Hepatocyte (in vitro differentiated cells): Measurements from ENCODE around the gene ANO7. TPM values are rescaled to one million over a fixed set of nuclear protein-coding genes. Genes with fewer than 3 reads are reported as not detected.

Experiments
- DNase-seq: peaks from one replicate; pipeline ENCODE4 v3.0.0-alpha.2; 2016; ENCODE audit warnings: low spot score
- H2AFZ ChIP-seq: fragments of 200-600 bp; sonication (generic); 2 replicates; pipeline ENCODE4 v1.6.0; 2016; ENCODE audit warnings: antibody characterized with exemption, mild to moderate bottlenecking
- H3K27ac ChIP-seq: fragments of 200-600 bp; sonication (generic); 2 replicates; pipeline ENCODE4 v1.5.1; 2016; ENCODE audit warnings: mild to moderate bottlenecking
- H3K27me3 ChIP-seq: fragments of 200-600 bp; sonication (generic); 2 replicates; pipeline ENCODE4 v1.6.1; 2016
- H3K36me3 ChIP-seq: fragments of 200-600 bp; sonication (generic); replicated peaks from 2 replicates; pipeline ENCODE4 v1.5.1; 2016; ENCODE audit warnings: low read depth; ENCODE audit not compliant: insufficient read depth
- H3K4me1 ChIP-seq: fragments of 200-600 bp; sonication (generic); 2 replicates; pipeline ENCODE4 v1.5.1; 2016; ENCODE audit warnings: mild to moderate bottlenecking, moderate library complexity; ENCODE audit not compliant: insufficient read depth
- H3K4me2 ChIP-seq: fragments of 200-600 bp; sonication (generic); 2 replicates; pipeline ENCODE4 v1.6.0; 2016
- H3K4me3 ChIP-seq: fragments of 200-600 bp; sonication (generic); 2 replicates; pipeline ENCODE4 v1.5.1; 2016; ENCODE audit warnings: mild to moderate bottlenecking
- H3K79me2 ChIP-seq: fragments of 200-600 bp; sonication (generic); 2 replicates; pipeline ENCODE4 v1.6.0; 2017; ENCODE audit warnings: mild to moderate bottlenecking
- H3K9me2 ChIP-seq: fragments of 200-600 bp; sonication (generic); replicated peaks from 2 replicates; pipeline ENCODE4 v1.6.0; 2017; ENCODE audit warnings: mild to moderate bottlenecking; ENCODE audit not compliant: insufficient read depth
- H3K9me3 ChIP-seq: fragments of 200-600 bp; sonication (generic); 2 replicates; pipeline ENCODE4 v1.5.1; 2016; ENCODE audit warnings: low read depth, mild to moderate bottlenecking
- H4K20me1 ChIP-seq: fragments of 200-600 bp; sonication (generic); 2 replicates; pipeline ENCODE4 v1.6.0; 2016; ENCODE audit warnings: mild to moderate bottlenecking; ENCODE audit not compliant: insufficient read depth, poor library complexity, severe bottlenecking
- CTCF ChIP-seq: fragments of 200-600 bp; sonication (generic); IDR thresholded peaks from 2 replicates; pipeline ENCODE4 v1.5.1; 2016; ENCODE audit warnings: antibody characterized with exemption, mild to moderate bottlenecking; ENCODE audit not compliant: poor library complexity
- EZH2 ChIP-seq: fragments of 200-600 bp; sonication (generic); IDR thresholded peaks from 2 replicates; pipeline ENCODE4 v1.6.1; 2016; ENCODE audit warnings: antibody characterized with exemption, mild to moderate bottlenecking, borderline replicate concordance
- EZH2phosphoT487 ChIP-seq: fragments of 200-600 bp; sonication (generic); IDR thresholded peaks from one replicate; pipeline ENCODE4 v1.6.1; 2018; ENCODE audit warnings: antibody characterized with exemption, mild to moderate bottlenecking, low read depth, moderate library complexity; ENCODE audit not compliant: unreplicated experiment, severe bottlenecking
- WGBS: methylation state at CpG from one replicate; pipeline ENCODE4 v1.1.6; 2016; ENCODE audit warnings: low lambda C conversion rate; ENCODE audit errors: missing lambda C conversion rate; 5-methylcytosine and 5-hydroxymethylcytosine counted together
- polyA plus RNA-seq: library from polyadenylated mRNA; unstranded; fragments of >200 nt; fragmentation: Nextera tagmentation; extraction: Ambion mirVana; gene quantifications from 2 replicates; pipeline ENCODE4 v1.2.1, GENCODE V29; 2016
- total RNA-seq: library from RNA; depleted of rRNA; stranded (reverse); fragments of >200 nt; gene quantifications from 2 replicates; pipeline ENCODE4 v1.2.3, GENCODE V29; 2014

ANO7 gene
- total and polyA plus RNA-seq, 2 experiments from 2014 or later: 1.00 to 1.4 TPM

- H3K79me2 ChIP-seq: peaks cover 97% of the 10 kb centered on the region
- H3K4me3 ChIP-seq: peak overlapping the region; percentile 90
Observed at GRCh38 chr2:241270531-241270930, 82.1 kb downstream of the ANO7 start.

GRCh38 chr2:241271706-241272302 is 83.3 kb downstream of the ANO7 start:
- peak overlapping the region; percentile 53 for H2AFZ ChIP-seq
- no peaks in the 10 kb centered on the region for H3K36me3 ChIP-seq
- H3K4me3 ChIP-seq: peak overlapping the region; percentile 90
- H3K4me1 ChIP-seq: peaks cover 29% of the 10 kb centered on the region
- peak overlapping the region; percentile 96 for H3K27ac ChIP-seq
- H3K79me2 ChIP-seq: peaks cover 97% of the 10 kb centered on the region
- no peaks in the 10 kb centered on the region for H3K9me2 ChIP-seq
- H3K27me3 ChIP-seq: no peaks in the 10 kb centered on the region
- TF ChIP-seq EZH2 (no peak), CTCF (no peak), EZH2phosphoT487 (no peak)
- H3K4me2 ChIP-seq: peak overlapping the region; percentile 89
- peak; percentile 86 for DNase-seq
- WGBS: 4% methylated on average over 24 of the region's 37 CpGs
- peaks cover 53% of the 10 kb centered on the region for H4K20me1 ChIP-seq
- H3K9me3 ChIP-seq: no peaks in the 10 kb centered on the region

More at GRCh38 chr2:241270531-241270930, 82.1 kb downstream of the ANO7 start:
- Histone ChIP-seq H3K4me1 (peaks cover 29% of the 10 kb centered on the region), H2AFZ (no peak overlapping the region), H3K36me3 (no peaks in the 10 kb centered on the region), H3K27me3 (no peaks in the 10 kb centered on the region), H4K20me1 (peaks cover 66% of the 10 kb centered on the region), H3K9me2 (no peaks in the 10 kb centered on the region), H3K27ac (peak overlapping the region; percentile 96), H3K4me2 (peak overlapping the region; percentile 89), H3K9me3 (no peaks in the 10 kb centered on the region)
- WGBS: 65% methylated on average over 5 of the region's 5 CpGs
- TF ChIP-seq EZH2: no peak
- TF ChIP-seq CTCF: no peak
- TF ChIP-seq EZH2phosphoT487: no peak
- DNase-seq: no peak

GRCh38 chr2:241272303-241273209 is 84.1 kb downstream of the ANO7 start:
- 4% methylated on average over 26 of the region's 102 CpGs for WGBS
- TF ChIP-seq EZH2phosphoT487: no peak
- no peak for TF ChIP-seq CTCF
- TF ChIP-seq EZH2: no peak
- Histone ChIP-seq H4K20me1 (peaks cover 45% of the 10 kb centered on the region), H3K4me2 (peak overlapping the region; percentile 89), H3K27me3 (no peaks in the 10 kb centered on the region), H3K79me2 (peaks cover 97% of the 10 kb centered on the region), H3K9me3 (no peaks in the 10 kb centered on the region), H2AFZ (peak overlapping the region; percentile 71), H3K9me2 (no peaks in the 10 kb centered on the region), H3K27ac (peak overlapping the region; percentile 96), H3K36me3 (no peaks in the 10 kb centered on the region), H3K4me3 (peak overlapping the region; percentile 90), H3K4me1 (peaks cover 29% of the 10 kb centered on the region)
- DNase-seq: peak; percentile 84
